Thymus (tissue), 11 donors: ENCODE results near the gene PPARG. TPM values are rescaled to one million over a fixed set of nuclear protein-coding genes. Genes with fewer than 3 reads are reported as not detected.

ENCODE experiments used
- DNase-seq, 9 donors: peaks; one replicate each; pipeline ENCODE4 v3.0.0-alpha.2; 2013; ENCODE audit warnings: low spot score in 9 of 9, low read depth in 6 of 9, missing footprints in 1 of 9
- H3K27ac ChIP-seq, 2 donors: one replicate each; pipeline ENCODE4 v1.5.1; 2013; ENCODE audit warnings: control low read depth in 1 of 2, low read depth in 1 of 2, low read length in 1 of 2, mild to moderate bottlenecking in 1 of 2, moderate library complexity in 1 of 2
- H3K27me3 ChIP-seq, 2 donors: one replicate each; pipeline ENCODE4 v1.5.1; 2013; ENCODE audit warnings: low read length in 1 of 2; ENCODE audit not compliant: control insufficient read depth in 2 of 2, insufficient read depth in 1 of 2
- H3K36me3 ChIP-seq, 2 donors: one replicate each; pipeline ENCODE4 v1.5.1; 2013; ENCODE audit warnings: low read length in 1 of 2, mild to moderate bottlenecking in 1 of 2, moderate library complexity in 1 of 2; ENCODE audit not compliant: control insufficient read depth in 2 of 2, insufficient read depth in 2 of 2
- H3K4me1 ChIP-seq, 2 donors: one replicate each; pipeline ENCODE4 v1.5.1; 2013; ENCODE audit warnings: low read length in 2 of 2; ENCODE audit not compliant: control insufficient read depth in 2 of 2, insufficient read depth in 2 of 2
- H3K4me3 ChIP-seq, 2 donors: one replicate each; pipeline ENCODE4 v1.5.1; 2013; ENCODE audit warnings: low read length in 2 of 2, control low read depth in 1 of 2, mild to moderate bottlenecking in 1 of 2
- H3K9me3 ChIP-seq, 2 donors: one replicate each; pipeline ENCODE4 v1.5.1; 2013; ENCODE audit warnings: low read length in 1 of 2, mild to moderate bottlenecking in 1 of 2; ENCODE audit not compliant: control insufficient read depth in 2 of 2, insufficient read depth in 1 of 2
- WGBS: extraction: QIAGEN DNeasy Blood & Tissue Kit; methylation state at CpG from one replicate; pipeline ENCODE4 v1.1.7; 2013; 5-methylcytosine and 5-hydroxymethylcytosine counted together
- polyA plus RNA-seq: library from polyadenylated mRNA; stranded (reverse); fragments of 200-250 nt; gene quantifications from one replicate; pipeline ENCODE4 v1.2.3, GENCODE V29; 2013
- total RNA-seq: library from RNA; stranded (reverse); fragments of 120-200 nt; gene quantifications from one replicate; pipeline ENCODE4 v1.2.4, GENCODE V29; 2013
- donor health status: healthy.

PPARG gene
- total and polyA plus RNA-seq, 2 donors, result 4.3 to 8.8 TPM

DNA sequence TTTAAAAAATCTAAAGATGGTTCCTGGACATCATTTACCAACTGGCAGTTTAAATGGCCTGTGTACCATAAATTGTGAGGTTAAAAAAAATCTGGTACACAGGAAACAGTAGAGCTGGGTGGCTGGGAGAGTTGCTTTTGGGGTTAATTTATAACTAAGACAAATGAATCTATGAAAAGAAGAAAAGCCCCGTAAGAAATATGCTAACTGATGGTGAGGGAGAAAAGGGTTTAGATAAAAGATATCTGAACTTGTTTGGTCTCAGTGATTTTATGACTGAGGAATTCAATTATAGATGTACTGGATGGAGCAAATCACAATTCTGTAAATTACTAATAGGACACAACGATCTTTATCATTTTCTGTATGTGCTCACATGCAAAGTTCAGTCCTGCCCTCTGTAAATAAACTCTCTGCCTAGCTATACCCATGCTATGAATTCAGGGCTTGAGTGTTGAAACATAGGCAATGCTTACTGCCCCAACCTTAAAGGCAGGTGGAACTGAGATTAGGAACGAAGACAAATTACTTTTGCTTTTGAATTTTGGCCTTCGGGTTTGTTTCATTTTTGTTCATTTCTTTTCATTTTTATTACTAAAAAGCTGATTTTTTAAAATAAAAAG is 28.0 kb downstream of the PPARG start:
- 93% methylated on average over 4 of the region's 4 CpGs for WGBS
- Histone ChIP-seq H3K27me3 (peaks cover 0 to 3% of the 10 kb centered on the region in 2 donors), H3K4me3 (no peak overlapping the region), H3K27ac (no peak overlapping the region), H3K9me3 (no peaks in the 10 kb centered on the region), H3K36me3 (no peaks in the 10 kb centered on the region), H3K4me1 (no peaks in the 10 kb centered on the region)
- no peak for DNase-seq

DNA sequence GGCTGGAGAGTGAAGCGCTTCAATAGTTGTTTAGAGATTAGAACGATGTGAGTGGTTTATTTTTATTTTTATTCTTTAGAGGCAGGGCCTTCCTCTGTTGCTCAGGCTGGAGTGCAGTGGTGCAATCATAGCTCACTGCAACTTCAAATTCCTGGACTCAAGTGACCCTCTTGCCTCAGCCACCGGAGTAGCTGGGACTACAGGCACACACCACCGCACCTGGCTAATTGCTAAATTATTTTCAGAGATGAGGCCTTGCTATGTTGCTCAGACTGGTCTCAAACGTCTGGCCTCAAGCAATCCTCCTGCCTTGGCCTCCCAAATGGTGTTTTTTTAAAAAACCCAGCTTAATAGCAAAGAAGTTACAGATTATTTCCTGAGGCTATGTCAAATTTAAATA is 29.0 kb downstream of the PPARG start:
- 94% methylated on average over 5 of the region's 5 CpGs for WGBS
- no peaks in the 10 kb centered on the region for H3K9me3 ChIP-seq
- H3K27ac ChIP-seq, result no peak overlapping the region
- H3K4me3 ChIP-seq, result no peak overlapping the region
- H3K27me3 ChIP-seq, result no peaks in the 10 kb centered on the region
- no peaks in the 10 kb centered on the region for H3K4me1 ChIP-seq
- H3K36me3 ChIP-seq, result no peaks in the 10 kb centered on the region
- no peak for DNase-seq

DNA sequence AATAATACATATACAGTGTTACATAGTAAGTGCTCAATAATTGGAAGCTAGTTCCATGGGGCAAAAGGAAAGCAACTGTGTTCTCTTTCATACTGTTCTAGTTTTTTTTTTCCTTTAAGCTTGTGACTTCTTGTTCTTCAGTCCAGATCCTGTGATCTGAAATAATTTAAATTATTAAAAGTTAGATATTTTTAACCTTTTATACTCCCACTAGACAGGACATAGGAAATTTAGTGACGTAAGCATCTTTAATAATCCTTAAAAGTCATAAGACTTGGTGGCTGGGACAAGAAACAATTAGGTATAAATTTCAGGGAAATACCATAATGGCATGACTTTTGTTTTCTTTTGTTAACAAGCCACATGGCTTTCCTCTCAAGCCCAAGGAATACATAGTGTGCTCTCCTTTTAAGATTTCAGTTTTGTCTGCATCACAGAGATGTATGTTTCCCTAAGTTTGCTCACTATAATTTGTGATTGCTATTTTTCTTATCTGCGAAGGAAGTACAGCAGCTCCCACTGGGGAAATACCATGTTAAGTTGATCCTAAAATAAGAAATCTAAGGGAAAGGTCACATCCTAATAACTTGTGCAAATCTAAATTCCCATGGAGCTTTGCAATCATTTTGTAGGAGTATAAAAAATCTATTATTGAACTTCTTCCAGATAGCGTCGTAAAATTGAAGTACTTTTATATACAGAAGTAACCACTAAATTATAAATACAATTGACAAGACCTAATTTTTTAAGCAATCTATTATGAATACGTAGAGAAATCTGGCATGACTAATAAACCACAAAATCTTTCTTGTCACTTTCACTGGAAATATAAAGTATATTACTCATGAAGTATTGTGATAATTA is 30.1 kb downstream of the PPARG start:
- Histone ChIP-seq H3K36me3 (no peaks in the 10 kb centered on the region), H3K27ac (no peak overlapping the region), H3K4me1 (no peaks in the 10 kb centered on the region), H3K9me3 (no peaks in the 10 kb centered on the region), H3K27me3 (no peaks in the 10 kb centered on the region), H3K4me3 (no peak overlapping the region)
- 94% methylated on average over 5 of the region's 5 CpGs for WGBS
- no peak for DNase-seq

DNA sequence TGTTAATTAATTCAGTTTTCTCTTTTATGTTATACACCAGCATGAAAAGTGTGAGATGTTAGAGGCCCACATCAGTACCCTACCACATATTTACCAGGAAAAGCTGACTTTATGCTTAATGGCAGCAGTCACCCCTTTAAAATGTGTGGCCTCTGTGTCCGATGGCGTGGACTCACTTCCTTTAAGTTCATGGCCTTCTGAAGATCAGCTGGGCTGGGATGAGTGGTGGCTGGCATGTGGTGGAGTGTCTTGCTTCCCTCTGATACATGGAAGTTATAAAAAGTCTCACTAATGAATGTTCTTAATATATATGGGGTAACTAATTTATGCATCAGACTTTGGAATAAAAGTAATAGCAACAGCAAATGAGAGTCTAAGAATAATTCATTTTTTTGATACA is 32.1 kb downstream of the PPARG start:
- Histone ChIP-seq H3K27me3 (no peaks in the 10 kb centered on the region), H3K9me3 (no peaks in the 10 kb centered on the region), H3K27ac (no peak overlapping the region), H3K4me3 (no peak overlapping the region), H3K4me1 (no peaks in the 10 kb centered on the region), H3K36me3 (no peaks in the 10 kb centered on the region)
- DNase-seq, result no peak
- 94% methylated on average over 2 of the region's 2 CpGs for WGBS

- Histone ChIP-seq H3K27me3 (no peaks in the 10 kb centered on the region), H3K27ac (no peak overlapping the region), H3K4me3 (no peak overlapping the region), H3K9me3 (no peaks in the 10 kb centered on the region), H3K36me3 (no peaks in the 10 kb centered on the region), H3K4me1 (no peaks in the 10 kb centered on the region)
- DNase-seq, result no peak
- 39% methylated on average over 2 of the region's 2 CpGs for WGBS
These were observed 34.4 kb downstream of the PPARG start for GRCh38 chr3:12323237-12323636.

DNA sequence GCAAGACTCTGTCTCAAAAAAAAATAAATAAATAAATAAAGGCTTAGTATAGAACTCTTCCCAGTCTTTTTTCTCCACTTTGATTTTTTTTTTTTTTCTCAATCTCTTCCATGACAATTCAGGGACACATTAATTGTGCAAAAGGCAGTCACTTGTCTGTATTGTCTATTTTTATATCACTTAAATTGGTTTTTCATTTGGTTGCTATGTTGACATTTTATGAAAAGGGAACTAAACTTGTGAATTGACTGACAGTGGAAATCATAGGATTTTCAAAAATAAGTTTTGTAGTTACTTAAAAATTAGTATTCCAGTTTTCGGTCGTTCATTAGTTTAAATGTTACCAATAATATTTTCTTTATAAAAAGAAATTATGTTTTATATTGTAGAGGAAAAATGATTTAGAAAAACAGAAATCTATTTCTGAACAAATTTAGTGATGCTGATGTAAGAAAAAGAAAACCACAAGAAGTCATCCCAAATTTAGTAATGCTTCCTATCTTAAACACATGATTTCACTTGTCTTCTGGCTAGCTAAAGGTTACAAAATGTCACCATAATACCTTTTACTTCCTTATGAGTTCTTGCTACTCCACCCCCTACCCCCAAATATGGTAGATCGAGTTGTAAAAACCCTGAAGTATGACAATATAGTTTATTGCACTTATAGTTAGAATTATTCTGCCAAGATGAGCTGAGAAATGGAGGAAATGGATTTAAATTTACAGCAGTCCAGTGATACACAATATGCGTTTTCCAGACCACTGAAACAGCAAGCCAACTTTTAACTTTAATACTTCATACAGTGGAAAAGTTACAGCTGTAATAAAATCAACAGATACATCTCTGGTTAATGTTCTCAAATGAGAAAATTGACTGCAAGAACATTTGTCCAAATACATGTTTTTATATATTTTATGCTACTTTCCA is 37.0 kb downstream of the PPARG start:
- Histone ChIP-seq H3K36me3 (no peaks in the 10 kb centered on the region), H3K4me1 (no peaks in the 10 kb centered on the region), H3K4me3 (no peak overlapping the region), H3K27ac (no peak overlapping the region), H3K9me3 (no peaks in the 10 kb centered on the region), H3K27me3 (no peaks in the 10 kb centered on the region)
- no peak for DNase-seq
- WGBS, result 88% methylated on average over 4 of the region's 4 CpGs

DNA sequence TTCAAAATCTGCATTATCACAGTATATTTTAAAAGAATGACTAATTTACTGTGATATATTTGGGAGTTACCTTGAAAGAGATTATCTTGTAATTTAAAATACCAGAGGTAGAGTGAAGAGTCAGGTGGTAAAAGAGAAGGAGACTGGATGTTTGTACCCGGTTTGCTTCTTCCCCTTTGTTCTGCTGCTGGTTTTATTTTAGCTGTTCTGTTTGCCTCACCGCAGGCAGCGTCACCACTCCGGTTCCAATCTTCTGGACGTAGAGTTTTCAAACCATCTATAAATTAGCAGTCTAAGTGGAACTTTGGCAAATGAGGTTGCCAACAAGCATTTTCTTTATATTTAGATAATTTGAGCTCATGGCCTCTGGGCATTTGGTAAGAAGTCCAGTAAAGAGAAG is 38.2 kb downstream of the PPARG start:
- no peak for DNase-seq
- no peaks in the 10 kb centered on the region for H3K36me3 ChIP-seq
- no peaks in the 10 kb centered on the region for H3K27me3 ChIP-seq
- WGBS, result 95% methylated on average over 5 of the region's 5 CpGs
- H3K27ac ChIP-seq, result no peak overlapping the region
- no peaks in the 10 kb centered on the region for H3K9me3 ChIP-seq
- no peak overlapping the region for H3K4me3 ChIP-seq
- no peaks in the 10 kb centered on the region for H3K4me1 ChIP-seq

DNA sequence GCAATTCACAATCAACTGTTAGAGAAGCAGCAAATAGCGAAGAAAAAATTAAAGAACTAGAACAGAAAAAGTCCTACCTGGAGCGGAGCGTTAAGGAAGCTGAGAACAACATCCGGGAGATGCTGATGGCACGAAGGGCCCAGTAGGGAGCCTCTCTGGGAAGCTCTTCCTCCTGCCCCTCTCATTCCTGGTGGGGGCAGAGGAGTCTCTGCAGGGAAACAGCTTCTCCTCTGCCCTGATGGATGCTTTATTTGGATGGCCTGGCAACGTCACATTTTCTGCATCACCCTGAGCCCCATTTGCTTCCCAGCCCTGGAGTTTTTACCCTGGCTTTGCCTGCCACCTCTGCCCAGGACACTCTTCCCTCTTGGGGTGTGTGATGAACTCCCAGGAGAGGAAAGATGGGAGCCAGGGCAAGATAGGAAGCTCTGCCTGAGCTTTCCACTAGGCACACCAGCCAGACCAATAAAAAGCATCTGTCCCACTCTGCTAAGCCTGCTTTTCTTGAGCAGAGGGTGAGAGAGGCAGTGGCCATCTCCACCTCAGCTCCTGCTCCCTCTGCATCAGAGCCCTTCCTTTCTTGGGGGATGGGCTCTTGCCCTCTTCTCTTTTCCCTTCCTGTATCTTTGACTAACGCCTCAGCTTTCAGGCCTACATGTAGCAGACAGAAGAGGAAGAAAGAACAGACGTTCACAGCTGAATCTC is 39.4 kb downstream of the PPARG start:
- Histone ChIP-seq H3K4me1 (no peaks in the 10 kb centered on the region), H3K27me3 (no peaks in the 10 kb centered on the region), H3K27ac (no peak overlapping the region), H3K9me3 (no peaks in the 10 kb centered on the region), H3K4me3 (no peak overlapping the region), H3K36me3 (no peaks in the 10 kb centered on the region)
- 91% methylated on average over 8 of the region's 8 CpGs for WGBS
- DNase-seq, result no peak
